Measurements from ENCODE around the gene PRELP.

PRELP gene

GRCh38 chr1:203478986-203479385 lies 3.4 kb downstream of the PRELP start:
- DNase-seq = no peak

GRCh38 chr1:203479646-203480045 lies 4.0 kb downstream of the PRELP start:
- no peak for DNase-seq

- DNase-seq = no peak
Observed at GRCh38 chr1:203480084-203480483, 4.5 kb downstream of the PRELP start.

- no peak for DNase-seq
Observed at GRCh38 chr1:203480525-203481084, 5.0 kb downstream of the PRELP start.

- no peak for DNase-seq
Observed at GRCh38 chr1:203481196-203481595, 5.6 kb downstream of the PRELP start.

- no peak for DNase-seq
Observed at GRCh38 chr1:203486618-203487370, 11.2 kb downstream of the PRELP start.

GRCh38 chr1:203488539-203488938 lies 12.9 kb downstream of the PRELP start:
- no peak for DNase-seq

GRCh38 chr1:203490607-203491006 lies 15.0 kb downstream of the PRELP start:
- DNase-seq = no peak

- no peak for DNase-seq
Observed at GRCh38 chr1:203491664-203492063, 16.1 kb downstream of the PRELP start.

GRCh38 chr1:203492082-203492747 lies 16.6 kb downstream of the PRELP start:
- DNase-seq = no peak

- DNase-seq = no peak
Observed at GRCh38 chr1:203492748-203493130, 17.1 kb downstream of the PRELP start.

GRCh38 chr1:203493901-203494300 lies 18.3 kb downstream of the PRELP start, which contains the start of gene OPTC:
Gene OPTC, plus strand, starts transcription at chr1:203494153. Its CDS starts 1,853 bp downstream, at chr1:203496006.
- DNase-seq = no peak

- DNase-seq = no peak
Observed at GRCh38 chr1:203495845-203496244, 20.2 kb downstream of the PRELP start.

GRCh38 chr1:203497269-203497777 lies 21.7 kb downstream of the PRELP start:
- no peak for DNase-seq

GRCh38 chr1:203499643-203500278 lies 24.2 kb downstream of the PRELP start:
- no peak for DNase-seq

GRCh38 chr1:203500279-203500678 lies 24.7 kb downstream of the PRELP start:
- DNase-seq = no peak

- no peak for DNase-seq
Observed at GRCh38 chr1:203503836-203504235, 28.2 kb downstream of the PRELP start.

- DNase-seq = peak; percentile 49 to 64
Observed at GRCh38 chr1:203504400-203505250, 29.0 kb downstream of the PRELP start.

- no peak for DNase-seq
Observed at GRCh38 chr1:203505526-203506204, 30.1 kb downstream of the PRELP start.

- no peak for DNase-seq
Observed at GRCh38 chr1:203506858-203507626, 31.4 kb downstream of the PRELP start.

- DNase-seq = no peak
Observed at GRCh38 chr1:203507759-203508158, 32.2 kb downstream of the PRELP start.
